Activated naive CD8-positive, alpha-beta T cell treated with anti-CD3 and anti-CD28 coated beads, Interleukin-2, amount 10 ng/mL, durations not matched to agents 7 days and 5 days (primary cell): ENCODE data around the gene DAGLB. TPM values are rescaled to one million over a fixed set of nuclear protein-coding genes. Genes with fewer than 3 reads are reported as not detected.
"Not testable (repeated sequence)": the region's sequence is repeated elsewhere in the genome, so short reads cannot be mapped to it uniquely, and the experiment has no call there.

Source experiments
- ATAC-seq: fragments of 150-1000 bp; cut with Tn5 transposase; one replicate; pipeline ENCODE4 v1.10.0; 2021; ENCODE audit warnings: low read depth, moderate library complexity
- POLR2A ChIA-PET: fragments of 350-600 bp; sonication (Branson Sonifier 250); formaldehyde crosslinking; loops from one replicate; lab custom pipeline; 2021; ENCODE audit warnings: antibody characterized with exemption; lab: Charles Lee
- DNase-seq: peaks from one replicate; pipeline ENCODE4 v3.0.0; 2021
- H3K27ac Mint-ChIP-seq: one replicate; pipeline ENCODE4 v1.8.0; 2022; ENCODE audit warnings: mild to moderate bottlenecking, mixed read lengths
- H3K27me3 Mint-ChIP-seq: one replicate; pipeline ENCODE4 v1.8.0; 2022; ENCODE audit warnings: mild to moderate bottlenecking, moderate library complexity, mixed read lengths
- H3K36me3 Mint-ChIP-seq: one replicate; pipeline ENCODE4 v1.8.0; 2021; ENCODE audit warnings: mild to moderate bottlenecking, mixed read lengths
- H3K4me1 Mint-ChIP-seq: one replicate; pipeline ENCODE4 v1.8.0; 2021; ENCODE audit warnings: mixed read lengths
- H3K4me3 Mint-ChIP-seq: one replicate; pipeline ENCODE4 v1.8.0; 2022; ENCODE audit warnings: mild to moderate bottlenecking, moderate library complexity, mixed read lengths
- H3K9me3 Mint-ChIP-seq: one replicate; pipeline ENCODE4 v1.8.0; 2021; ENCODE audit warnings: mixed read lengths
- total RNA-seq, 2 experiments: library from RNA; stranded (reverse); gene quantifications; one replicate each; pipeline ENCODE4 v1.2.3, GENCODE V29; 2021

Gene DAGLB
- total RNA-seq, 2 experiments from 2014 or later, result 32.3 to 37.2 TPM

GRCh38 chr7:6395898-6396595, 51.7 kb downstream of the DAGLB start:
- peaks cover 25% of the 10 kb centered on the region for H3K4me1 Mint-ChIP-seq
- POLR2A ChIA-PET, result no interaction called here
- no peak for ATAC-seq

GRCh38 chr7:6394114-6394513, 53.6 kb downstream of the DAGLB start:
- H3K27me3 Mint-ChIP-seq, result no peaks in the 10 kb centered on the region
- no peak overlapping the region for H3K27ac Mint-ChIP-seq
- no peak for DNase-seq
- peaks cover 22% of the 10 kb centered on the region for H3K4me1 Mint-ChIP-seq
- ATAC-seq, result no peak
- POLR2A ChIA-PET, result no interaction called here
- no peak overlapping the region for H3K4me3 Mint-ChIP-seq
- no peaks in the 10 kb centered on the region for H3K9me3 Mint-ChIP-seq
- peaks cover 26% of the 10 kb centered on the region for H3K36me3 Mint-ChIP-seq

More at GRCh38 chr7:6395898-6396595, 51.7 kb downstream of the DAGLB start:
- no peak for DNase-seq
- peaks cover 23% of the 10 kb centered on the region for H3K36me3 Mint-ChIP-seq
- H3K27ac Mint-ChIP-seq, result peak overlapping the region; percentile 52
- H3K4me3 Mint-ChIP-seq, result no peak overlapping the region
- no peaks in the 10 kb centered on the region for H3K9me3 Mint-ChIP-seq
- H3K27me3 Mint-ChIP-seq, result no peaks in the 10 kb centered on the region

DNA sequence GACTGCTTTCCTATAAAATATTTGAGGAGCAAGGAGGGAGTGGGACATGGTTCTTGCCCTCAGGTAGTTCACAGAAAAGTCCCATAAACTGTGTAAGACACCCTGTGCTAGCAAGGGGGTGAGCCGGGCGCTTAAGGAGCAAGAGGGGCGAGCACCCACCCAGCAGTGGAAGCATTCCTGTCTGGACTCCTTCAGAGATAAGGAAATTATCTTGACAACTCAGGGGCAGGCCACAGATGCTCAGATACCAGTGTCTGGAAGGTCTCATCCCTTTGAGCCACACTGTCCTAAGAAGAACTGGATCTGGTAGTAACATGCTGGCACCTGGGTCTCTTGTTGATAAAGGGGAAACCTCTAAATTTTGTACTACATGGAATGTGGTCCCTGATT, 54.1 kb downstream of the DAGLB start:
- ATAC-seq (no peak), DNase-seq (no peak)
- Mint-ChIP-seq H3K4me3 (no peak overlapping the region), H3K9me3 (no peaks in the 10 kb centered on the region), H3K27me3 (no peaks in the 10 kb centered on the region), H3K4me1 (peaks cover 20% of the 10 kb centered on the region), H3K36me3 (peaks cover 27% of the 10 kb centered on the region), H3K27ac (no peak overlapping the region)
- POLR2A ChIA-PET, result no interaction called here

GRCh38 chr7:6392712-6393666, 54.8 kb downstream of the DAGLB start:
- Mint-ChIP-seq H3K27me3 (no peaks in the 10 kb centered on the region), H3K36me3 (peaks cover 29% of the 10 kb centered on the region), H3K4me3 (no peak overlapping the region), H3K9me3 (no peaks in the 10 kb centered on the region), H3K27ac (peak overlapping the region; percentile 14), H3K4me1 (peaks cover 20% of the 10 kb centered on the region)
- DNase-seq (no peak), ATAC-seq (peak; percentile 52)
- POLR2A ChIA-PET, result no interaction called here

- Mint-ChIP-seq H3K4me3 (no peak overlapping the region), H3K4me1 (peaks cover 26% of the 10 kb centered on the region), H3K27me3 (no peaks in the 10 kb centered on the region), H3K27ac (no peak overlapping the region), H3K36me3 (peaks cover 26% of the 10 kb centered on the region), H3K9me3 (no peaks in the 10 kb centered on the region)
- POLR2A ChIA-PET, result interaction anchor here (0.6 kb wide), 1 partner anchor 48 kb away, joined by 5 read pairs; no protein-coding TSS in a partner anchor
- ATAC-seq (no peak), DNase-seq (no peak)
These were observed 58.0 kb downstream of the DAGLB start for GRCh38 chr7:6389728-6390127.

DNA sequence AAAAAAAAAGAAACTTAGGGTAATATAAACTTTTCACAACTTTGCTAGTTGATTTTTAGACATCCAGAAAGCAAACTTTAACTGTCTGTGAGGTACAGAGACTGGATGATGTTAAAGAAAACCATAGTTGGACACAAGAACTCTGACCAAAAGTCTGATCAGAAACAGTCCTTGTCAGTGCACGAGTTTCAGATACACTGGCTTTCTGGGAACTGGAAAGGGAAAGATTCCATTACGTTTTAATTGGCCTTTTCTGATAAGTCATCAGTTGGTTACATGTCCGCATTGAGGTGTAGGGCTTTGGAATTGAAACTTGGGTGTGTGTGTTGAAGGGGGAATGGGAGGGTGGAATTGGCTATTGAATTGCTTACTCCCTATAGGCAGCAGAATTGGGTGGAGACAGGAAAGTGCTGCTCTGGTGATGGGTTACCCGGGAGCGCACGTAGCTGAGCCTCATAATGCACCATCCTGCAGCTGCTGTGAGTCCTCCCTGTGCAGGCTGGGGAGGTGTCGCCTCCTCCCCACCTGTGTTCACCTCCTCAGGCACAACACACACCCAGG, 59.9 kb downstream of the DAGLB start:
- H3K9me3 Mint-ChIP-seq, result no peaks in the 10 kb centered on the region
- no peak overlapping the region for H3K4me3 Mint-ChIP-seq
- POLR2A ChIA-PET, result no interaction called here
- ATAC-seq, result no peak
- peak overlapping the region; percentile 64 for H3K27ac Mint-ChIP-seq
- H3K36me3 Mint-ChIP-seq, result peaks cover 19% of the 10 kb centered on the region
- DNase-seq, result no peak
- H3K27me3 Mint-ChIP-seq, result no peaks in the 10 kb centered on the region
- H3K4me1 Mint-ChIP-seq, result peaks cover 22% of the 10 kb centered on the region

DNA sequence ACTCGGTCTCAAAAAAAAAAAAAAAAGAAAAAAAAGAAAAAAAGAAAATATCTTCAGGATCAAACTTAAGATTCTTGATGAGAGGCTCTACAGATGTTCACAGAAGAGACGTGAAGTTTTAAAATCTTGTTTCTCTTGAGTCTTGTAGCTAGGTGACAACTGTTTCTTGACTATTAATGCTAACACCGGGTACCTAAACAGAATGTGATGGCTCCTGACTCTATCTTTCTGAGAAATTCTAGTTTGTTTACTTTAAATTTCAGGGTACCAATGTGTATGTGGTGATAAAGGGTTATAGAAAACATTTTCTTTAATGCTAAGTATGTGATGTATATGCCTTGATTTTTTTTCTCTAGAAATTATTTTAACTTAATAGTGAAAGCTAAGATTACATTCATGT, 61.0 kb downstream of the DAGLB start:
- H3K27me3 Mint-ChIP-seq, result no peaks in the 10 kb centered on the region

DNA sequence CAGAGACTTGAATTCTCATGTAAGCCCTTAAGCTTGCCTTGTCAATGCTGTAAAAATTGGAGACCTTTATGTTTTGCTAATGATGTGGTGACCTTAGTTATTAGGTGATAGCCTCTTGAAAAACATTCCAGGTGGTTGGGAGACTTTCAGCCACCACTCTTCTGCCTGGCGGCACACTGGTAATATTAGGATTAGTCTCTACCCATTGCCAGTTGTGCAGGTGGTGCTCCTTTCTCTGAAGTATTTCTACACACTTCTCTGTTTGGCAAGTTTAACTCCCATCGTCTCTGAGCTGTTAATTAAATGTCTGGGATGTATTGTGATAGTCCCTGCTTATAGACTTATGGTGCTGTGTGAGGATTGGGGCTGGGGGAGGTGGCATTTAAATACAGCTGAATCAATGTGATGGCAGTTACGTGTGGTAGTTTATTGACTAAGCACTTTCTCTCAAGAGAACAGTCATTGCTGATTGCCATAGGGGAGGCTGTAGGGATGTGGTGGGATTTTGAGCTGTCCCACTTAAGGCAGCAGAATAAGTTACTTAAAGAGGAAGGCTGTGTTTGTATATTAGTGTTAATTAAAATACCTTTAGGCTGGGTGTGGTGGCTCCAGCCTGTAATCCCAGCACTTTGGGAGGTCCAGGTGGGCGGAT, 61.7 kb downstream of the DAGLB start:
- Mint-ChIP-seq H3K36me3 (peaks cover 22% of the 10 kb centered on the region), H3K27ac (no peak overlapping the region), H3K4me3 (no peak overlapping the region), H3K9me3 (no peaks in the 10 kb centered on the region), H3K4me1 (peaks cover 29% of the 10 kb centered on the region), H3K27me3 (no peaks in the 10 kb centered on the region)
- POLR2A ChIA-PET, result interaction anchor here (0.7 kb wide), 1 partner anchor 22 kb away, joined by 3 read pairs; no protein-coding TSS in a partner anchor
- DNase-seq, result no peak
- ATAC-seq, result no peak

More for the DNA sequence above, 61.0 kb downstream of the DAGLB start:
- peaks cover 22% of the 10 kb centered on the region for H3K36me3 Mint-ChIP-seq
- peaks cover 26% of the 10 kb centered on the region for H3K4me1 Mint-ChIP-seq
- DNase-seq (no peak), ATAC-seq (no peak)
- no peak overlapping the region for H3K27ac Mint-ChIP-seq
- POLR2A ChIA-PET, result interaction anchor here (0.7 kb wide), 1 partner anchor 22 kb away, joined by 3 read pairs; no protein-coding TSS in a partner anchor
- no peak overlapping the region for H3K4me3 Mint-ChIP-seq
- no peaks in the 10 kb centered on the region for H3K9me3 Mint-ChIP-seq

DNA sequence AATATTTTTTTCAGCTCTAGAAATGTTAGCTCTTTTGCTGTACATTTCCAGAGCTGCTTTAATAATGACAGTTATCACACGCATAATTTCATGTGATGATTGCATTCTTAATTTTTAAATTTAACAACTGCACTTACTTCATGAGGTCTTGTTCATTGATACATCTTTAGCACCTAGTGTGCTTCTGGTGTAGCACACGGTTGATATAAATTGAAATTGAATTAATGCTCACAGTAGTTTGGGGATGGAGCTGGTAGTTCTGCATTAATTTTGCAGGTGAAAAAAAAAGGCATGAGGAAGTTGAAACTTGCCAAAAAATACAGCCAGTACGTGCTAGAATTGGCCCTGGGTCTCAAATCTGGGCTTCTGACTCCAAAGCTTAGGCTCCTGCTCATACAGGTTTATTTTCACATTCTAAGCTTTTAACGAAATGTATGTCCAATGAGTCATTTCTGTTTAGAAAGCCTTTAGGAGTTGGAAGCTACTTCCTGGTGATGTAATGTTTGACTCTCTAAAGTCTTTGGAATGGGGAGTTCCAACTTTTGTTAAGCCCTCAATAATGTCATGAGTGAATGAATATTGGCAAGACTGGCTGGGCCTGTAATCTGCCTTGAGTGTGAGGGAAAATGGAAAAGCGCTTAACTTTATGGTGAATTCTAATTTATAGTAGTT, 62.5 kb downstream of the DAGLB start:
- H3K4me1 Mint-ChIP-seq, result peaks cover 33% of the 10 kb centered on the region
- no peak overlapping the region for H3K4me3 Mint-ChIP-seq
- no peak for ATAC-seq
- H3K36me3 Mint-ChIP-seq, result peaks cover 22% of the 10 kb centered on the region
- H3K27me3 Mint-ChIP-seq, result no peaks in the 10 kb centered on the region
- DNase-seq, result no peak
- H3K27ac Mint-ChIP-seq, result no peak overlapping the region
- POLR2A ChIA-PET, result no interaction called here
- H3K9me3 Mint-ChIP-seq, result no peaks in the 10 kb centered on the region

DNA sequence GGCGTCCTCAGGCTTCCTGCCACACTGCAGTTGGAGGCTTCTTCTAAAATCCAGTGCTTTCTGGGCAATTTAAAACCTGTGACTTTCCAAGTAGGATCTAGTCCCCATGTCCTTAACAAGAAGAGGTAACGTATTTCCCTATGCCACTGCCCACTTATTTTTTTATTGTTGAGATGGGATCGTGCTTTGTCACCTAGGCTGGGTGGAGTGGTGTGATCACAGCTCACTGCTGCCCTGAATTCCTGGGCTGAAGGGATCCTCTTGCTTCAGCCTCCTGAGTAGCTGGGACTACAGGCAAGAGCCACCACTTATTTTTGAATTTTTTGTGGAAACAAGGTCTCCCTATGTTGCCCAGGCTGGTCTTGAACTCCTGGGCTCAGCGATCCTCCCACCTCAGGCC, 63.4 kb downstream of the DAGLB start:
- no peaks in the 10 kb centered on the region for H3K9me3 Mint-ChIP-seq
- POLR2A ChIA-PET, result no interaction called here

DNA sequence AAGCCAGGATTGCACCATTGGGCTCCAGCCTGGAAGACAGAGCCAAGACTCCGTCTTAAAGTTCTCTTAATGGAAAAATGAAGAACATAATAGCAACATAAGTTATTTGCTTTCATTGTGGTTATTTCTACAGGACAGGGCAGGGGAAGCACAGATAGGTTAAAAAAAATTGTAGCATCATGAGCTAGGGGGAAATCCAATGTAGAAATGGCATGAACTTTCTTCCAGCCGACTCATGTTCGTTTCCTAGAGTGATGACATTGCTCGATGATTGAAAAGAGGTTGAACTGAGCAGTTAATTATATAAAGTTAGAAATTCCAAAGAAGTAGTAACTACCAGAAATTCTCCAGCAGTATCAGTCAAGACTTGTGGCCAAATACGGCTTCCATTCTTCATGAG, 64.9 kb downstream of the DAGLB start:
- no peaks in the 10 kb centered on the region for H3K27me3 Mint-ChIP-seq
- no peak overlapping the region for H3K27ac Mint-ChIP-seq
- no peak for DNase-seq
- no peak for ATAC-seq
- peaks cover 48% of the 10 kb centered on the region for H3K4me1 Mint-ChIP-seq
- no peaks in the 10 kb centered on the region for H3K9me3 Mint-ChIP-seq
- POLR2A ChIA-PET, result no interaction called here
- peaks cover 18% of the 10 kb centered on the region for H3K36me3 Mint-ChIP-seq
- H3K4me3 Mint-ChIP-seq, result no peak overlapping the region

More for the DNA sequence above, 63.4 kb downstream of the DAGLB start:
- DNase-seq (no peak), ATAC-seq (no peak)
- Mint-ChIP-seq H3K36me3 (peaks cover 21% of the 10 kb centered on the region), H3K27me3 (no peaks in the 10 kb centered on the region), H3K4me3 (no peak overlapping the region), H3K27ac (no peak overlapping the region), H3K4me1 (peaks cover 39% of the 10 kb centered on the region)

DNA sequence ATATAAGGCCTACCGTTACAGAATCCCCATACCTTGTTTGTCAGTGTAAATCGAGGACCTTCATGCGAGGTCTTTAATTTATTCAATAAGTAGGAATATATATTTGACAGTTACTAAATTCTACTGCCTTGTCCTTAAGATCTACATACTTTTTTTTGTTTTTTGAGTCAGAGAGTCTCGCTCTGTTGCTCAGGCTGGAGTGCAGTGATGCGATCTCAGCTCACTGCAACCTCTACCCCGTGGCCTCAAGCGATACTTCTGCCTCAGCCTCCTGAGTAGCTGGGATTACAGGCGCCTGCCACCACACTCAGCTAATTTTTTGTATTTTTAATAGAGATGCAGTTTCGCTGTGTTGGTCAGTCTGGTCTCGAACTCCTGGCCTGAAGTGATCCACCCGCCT, 65.9 kb downstream of the DAGLB start:
- H3K9me3 Mint-ChIP-seq, DNase-seq, H3K4me3 Mint-ChIP-seq, H3K27me3 Mint-ChIP-seq, ATAC-seq: not testable (repeated sequence)
- POLR2A ChIA-PET, result interaction anchor here (0.6 kb wide), 1 partner anchor 177 kb away, joined by 7 read pairs; no protein-coding TSS in a partner anchor
- peaks cover 16% of the 10 kb centered on the region for H3K36me3 Mint-ChIP-seq
- H3K4me1 Mint-ChIP-seq, result peaks cover 54% of the 10 kb centered on the region
- H3K27ac Mint-ChIP-seq, result peak overlapping the region; percentile 30
